Mammary epithelial cell (primary cell): ENCODE measurements around the gene NLRC5.

ENCODE experiments used
- CTCF ChIP-seq, 2 donors: IDR thresholded peaks in 1 of 2; conservative IDR thresholded peaks in 1 of 2; 2 replicates each; pipeline ENCODE4 v1.5.1; 2011 to 2012; ENCODE audit warnings: inconsistent platforms in 2 of 2, low read length in 2 of 2, mild to moderate bottlenecking in 2 of 2, control low read depth in 1 of 2, low read depth in 1 of 2; ENCODE audit not compliant: insufficient read depth in 1 of 2; ENCODE audit errors: extremely low read depth in 1 of 2
- EZH2 ChIP-seq: IDR thresholded peaks from 2 replicates; pipeline ENCODE4 v1.6.1; 2012; ENCODE audit warnings: low read length, inconsistent platforms, borderline replicate concordance

GRCh38 chr16:57032931-57033330, 43.6 kb downstream of the NLRC5 start:
- TF ChIP-seq CTCF (conservative IDR thresholded peaks at IDR 0.05 in 1 of 2, IDR thresholded peaks at IDR 0.05 in 1 of 2; ENCODE audit: extremely low read depth in 1 of 2, insufficient read depth in 1 of 2, low read depth in 1 of 2, low read length in 2 of 2) (no peak), EZH2 (no peak)
